ENCODE data around the gene BUD31.
A peak's percentile ranks its signal among the peaks of the same experiment; 100 is the strongest.

BUD31 gene

DNA sequence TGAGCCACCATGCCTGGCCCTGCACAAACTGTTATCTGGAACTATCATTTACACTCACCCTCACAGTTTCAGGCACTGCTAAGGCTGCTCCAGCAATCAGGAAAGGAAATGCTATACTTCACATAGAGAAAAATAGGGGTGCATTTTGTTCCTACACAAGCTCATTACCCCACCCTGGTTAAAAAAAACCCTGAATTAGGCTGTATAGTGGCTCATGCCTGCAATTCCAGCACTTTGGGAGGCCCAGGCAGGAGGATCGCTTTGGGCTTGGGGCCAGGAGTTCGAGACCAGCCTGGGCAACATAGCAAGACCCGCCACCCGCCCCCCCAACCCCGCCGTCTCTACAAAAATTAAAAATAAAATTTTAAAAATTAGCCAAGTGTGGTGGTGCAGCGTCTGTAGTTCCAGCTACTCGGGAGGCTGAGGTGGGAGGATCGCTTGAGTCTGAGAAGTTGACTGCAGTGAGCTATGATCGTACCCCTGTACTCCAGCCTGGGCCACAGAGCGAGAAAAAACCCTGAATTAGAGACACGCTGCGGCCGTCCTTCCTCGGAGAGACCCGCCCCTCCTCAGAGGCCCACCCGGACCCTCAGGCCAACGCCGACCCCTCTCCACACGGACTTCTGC, 29.3 kb downstream of the BUD31 start:
- DNase-seq = no peak

DNA sequence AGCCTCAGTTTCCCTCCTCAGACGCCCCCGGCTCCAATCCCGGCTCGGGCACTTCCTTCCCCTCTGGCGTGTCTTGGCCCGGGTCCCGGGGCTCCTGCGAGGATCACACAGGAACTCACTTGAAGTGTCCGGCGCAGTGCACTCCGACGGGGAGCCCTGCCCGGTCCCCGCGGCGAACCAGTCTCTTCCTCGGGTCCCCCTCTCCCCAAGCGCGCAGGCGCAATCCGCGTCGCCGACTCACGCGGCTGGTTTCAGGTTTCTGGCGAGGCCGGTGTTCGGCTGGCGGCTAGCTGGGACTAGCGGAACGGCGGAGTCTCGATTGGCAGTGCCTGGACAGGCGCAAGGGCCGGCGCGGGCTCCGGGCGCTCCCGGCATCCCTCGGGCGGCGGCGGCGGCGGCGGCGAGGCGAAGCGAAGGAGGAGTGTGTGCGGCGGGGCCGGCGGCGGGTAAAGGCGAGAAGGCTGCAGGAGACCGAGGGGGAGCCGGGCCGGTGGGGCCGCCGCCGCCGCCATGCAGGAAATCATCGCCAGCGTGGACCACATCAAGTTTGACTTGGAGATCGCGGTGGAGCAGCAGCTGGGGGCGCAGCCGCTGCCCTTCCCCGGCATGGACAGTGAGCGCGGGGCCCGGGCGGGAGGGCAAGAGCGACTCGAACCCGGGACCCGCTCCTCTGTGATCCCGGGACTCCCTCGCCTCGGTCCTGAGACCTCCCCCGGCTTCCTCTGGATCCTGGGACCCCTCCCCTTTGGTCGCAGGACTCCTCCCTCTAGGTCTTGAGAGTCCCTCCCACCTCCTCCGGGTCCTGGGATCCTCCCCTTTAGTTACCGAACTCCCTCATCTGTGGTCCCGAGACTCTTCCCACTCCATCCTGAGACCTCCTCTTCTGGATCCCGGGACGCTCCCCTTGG, 30.1 kb downstream of the BUD31 start, which contains the start of the genes CPSF4 and PTCD1:
CPSF4 (plus strand) TSS at position 371 of the 908 bp plus-strand sequence; CDS start at position 511, 140 bp downstream.
PTCD1 (minus strand) TSS at position 226 of the 908 bp plus-strand sequence. CDS start 3,556 bp downstream, outside the sequence.
- peak; percentile 75 to 85 for DNase-seq

DNA sequence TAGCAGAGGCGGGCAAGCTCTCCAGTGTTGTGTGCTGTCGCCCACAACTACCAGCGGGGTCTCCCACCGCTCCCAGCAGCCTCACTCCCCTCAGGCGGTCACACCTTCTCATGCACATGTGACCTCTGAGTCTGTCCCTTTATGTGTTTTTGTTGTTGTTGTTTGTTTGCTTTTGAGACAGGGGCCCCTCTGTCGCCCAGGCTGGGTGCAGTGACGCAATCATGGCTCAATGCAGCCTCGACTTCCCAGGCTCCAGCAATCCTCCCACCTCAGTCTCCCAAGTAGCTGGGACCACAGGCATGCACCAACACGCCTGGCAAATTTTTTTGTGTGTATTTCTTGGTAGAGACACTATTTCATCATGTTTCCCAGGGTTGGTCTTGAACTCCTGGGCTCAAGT, 31.4 kb downstream of the BUD31 start:
- DNase-seq = no peak

DNA sequence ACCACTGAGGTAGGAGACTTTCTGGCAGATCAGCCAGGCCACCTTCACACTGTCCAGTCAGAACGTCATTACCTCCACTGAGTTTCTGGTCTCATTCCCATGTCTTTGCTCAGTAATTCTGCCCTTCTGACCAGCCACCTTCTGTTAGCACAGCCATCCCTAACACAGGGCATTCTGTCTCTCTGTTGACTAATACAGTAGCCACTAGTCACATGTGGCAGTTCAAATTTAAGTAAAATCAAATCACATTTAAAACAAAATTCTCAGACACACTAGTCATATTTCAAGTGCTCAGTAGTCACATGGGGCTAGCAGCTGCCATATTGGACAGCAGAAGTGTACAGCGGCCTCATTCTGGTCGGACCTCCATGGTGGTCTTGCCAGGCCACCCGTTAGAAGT, 37.3 kb downstream of the BUD31 start:
- peak in 1 of 2 experiments; percentile 11 for DNase-seq

DNA sequence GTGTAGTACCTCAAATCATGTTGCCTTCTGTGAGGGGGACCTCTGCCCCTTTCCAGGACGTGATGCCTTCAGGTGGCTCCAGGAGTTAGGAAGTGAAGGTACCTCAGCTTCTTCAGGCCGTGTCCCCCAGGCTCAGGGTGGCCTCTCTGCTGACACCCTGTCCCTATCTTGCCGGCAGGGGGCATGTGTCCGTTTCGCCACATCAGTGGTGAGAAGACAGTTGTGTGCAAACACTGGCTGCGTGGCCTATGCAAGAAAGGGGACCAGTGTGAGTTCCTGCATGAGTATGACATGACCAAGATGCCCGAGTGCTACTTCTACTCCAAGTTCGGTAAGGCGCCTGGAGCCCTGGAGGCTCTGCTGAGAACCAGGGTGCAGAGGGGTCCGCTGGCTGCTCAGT, 39.2 kb downstream of the BUD31 start:
- DNase-seq = no peak

DNA sequence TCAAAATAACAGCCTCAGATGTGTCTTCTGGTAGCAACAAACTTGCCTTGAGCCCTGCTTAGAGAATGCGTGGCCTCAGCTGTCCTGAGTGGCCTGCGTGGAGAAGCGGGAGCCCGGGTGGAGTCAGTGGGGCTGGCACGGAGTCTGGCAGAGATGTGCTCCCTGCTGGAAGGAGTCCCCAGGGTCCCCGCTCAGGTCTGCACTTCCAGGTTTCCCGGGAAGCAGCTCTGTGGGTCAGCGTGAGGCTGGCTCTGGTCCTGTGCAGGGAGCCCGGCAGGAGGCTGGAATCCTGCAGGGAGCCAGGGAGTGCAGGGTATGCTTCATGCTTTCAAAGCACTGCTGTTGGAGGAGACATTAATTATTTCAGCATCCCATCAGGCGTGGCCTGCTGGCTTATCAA, 40.1 kb downstream of the BUD31 start:
- DNase-seq = no peak

DNA sequence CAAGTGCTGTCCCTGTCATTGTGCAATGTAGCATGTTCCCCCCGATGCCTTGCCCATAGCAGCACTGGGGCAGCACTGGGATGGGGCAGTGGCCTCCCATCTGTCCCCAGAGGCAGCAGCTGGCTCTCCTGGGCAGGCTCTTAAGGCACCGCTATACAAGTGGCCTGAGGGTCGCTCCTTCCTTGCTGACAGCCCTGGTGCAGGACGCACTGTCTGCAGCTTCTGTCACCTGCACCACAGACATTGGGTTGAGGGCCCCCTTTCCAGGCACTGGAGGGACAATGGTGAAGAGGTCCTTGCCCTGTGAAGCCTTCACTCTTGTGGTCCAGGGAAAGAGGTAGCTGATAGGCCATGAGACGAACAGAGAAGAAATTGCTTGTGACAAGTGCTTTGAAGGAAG, 40.6 kb downstream of the BUD31 start:
- no peak for DNase-seq

DNA sequence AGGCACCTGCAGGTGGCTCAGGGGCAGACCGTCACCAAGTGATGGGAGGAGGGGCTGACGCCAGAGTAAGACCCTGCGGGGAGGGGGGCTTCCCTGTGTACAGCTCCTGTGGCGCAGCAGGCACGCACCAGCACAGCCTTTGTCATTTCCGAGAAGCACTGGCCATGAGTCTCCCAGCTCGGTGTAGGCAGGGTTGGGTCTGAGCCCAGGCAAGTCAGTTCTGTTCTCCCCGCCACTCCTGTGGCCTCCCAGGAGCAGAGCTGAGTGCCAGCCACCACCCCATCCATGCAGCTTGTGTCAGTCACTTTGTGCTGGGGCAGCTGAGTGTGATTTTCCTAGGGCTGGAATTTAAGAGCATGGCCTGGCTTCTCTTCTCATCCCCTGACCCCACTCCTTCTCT, 43.2 kb downstream of the BUD31 start:
- DNase-seq = no peak

DNA sequence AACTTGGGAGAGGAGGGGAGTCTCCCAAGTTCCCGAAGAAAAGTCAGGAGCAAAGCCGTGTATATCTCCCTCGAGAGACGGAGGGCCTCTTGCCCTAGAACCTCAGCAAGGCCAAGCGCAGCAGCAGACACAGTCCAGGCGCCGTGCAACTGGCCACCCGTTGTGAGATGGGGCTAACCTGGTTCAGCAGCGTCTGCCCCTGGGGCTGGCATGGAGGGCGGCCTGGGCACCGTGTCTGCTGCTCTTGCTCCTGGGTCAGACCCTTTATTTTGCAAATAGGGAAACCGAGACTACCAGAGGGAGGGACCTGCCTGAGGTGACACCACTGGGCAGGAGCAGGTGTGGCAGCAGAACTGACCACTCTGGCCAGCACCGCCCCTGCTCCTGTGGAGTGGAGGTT, 43.8 kb downstream of the BUD31 start:
- no peak for DNase-seq

DNA sequence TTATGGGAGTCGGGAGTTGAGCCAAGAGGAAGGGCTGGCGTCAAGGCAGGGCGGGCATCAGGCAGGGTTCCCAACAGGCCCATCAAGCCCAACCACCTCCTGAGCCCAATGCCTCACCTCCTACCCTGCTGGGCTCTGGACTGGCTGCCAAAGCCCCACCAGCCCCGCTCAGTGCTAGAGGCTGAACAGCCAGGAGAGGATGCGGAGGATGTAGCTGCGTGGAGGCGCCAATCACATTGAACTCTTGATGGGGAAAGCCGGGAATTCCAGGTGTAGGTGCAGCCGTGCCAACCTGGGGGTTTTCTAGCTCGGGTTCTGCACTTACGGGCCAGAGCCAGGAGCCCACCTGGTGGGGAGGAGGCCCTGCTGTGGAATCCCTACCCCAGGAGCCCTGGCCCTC, 44.3 kb downstream of the BUD31 start:
- DNase-seq = no peak

DNA sequence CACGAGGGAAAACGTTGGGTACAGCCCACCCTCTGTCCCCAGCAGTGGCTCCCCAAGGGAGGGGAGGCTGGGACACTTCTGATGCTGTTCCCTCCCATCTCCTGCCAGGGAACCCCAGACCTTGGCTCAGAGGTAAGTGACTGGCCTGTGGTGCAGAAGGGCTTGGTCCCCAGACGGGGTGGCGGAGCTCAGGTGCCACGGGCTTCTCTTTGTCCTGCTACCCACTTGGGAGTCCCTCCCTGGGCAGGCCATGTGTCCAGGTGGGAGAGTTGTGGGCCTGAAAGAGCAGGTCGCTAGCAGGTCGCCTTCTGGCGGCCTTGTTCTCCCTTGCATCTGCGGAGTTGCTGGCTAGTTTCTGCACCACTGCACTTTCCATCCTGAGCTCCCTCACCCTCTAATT, 47.1 kb downstream of the BUD31 start:
- no peak for DNase-seq

DNA sequence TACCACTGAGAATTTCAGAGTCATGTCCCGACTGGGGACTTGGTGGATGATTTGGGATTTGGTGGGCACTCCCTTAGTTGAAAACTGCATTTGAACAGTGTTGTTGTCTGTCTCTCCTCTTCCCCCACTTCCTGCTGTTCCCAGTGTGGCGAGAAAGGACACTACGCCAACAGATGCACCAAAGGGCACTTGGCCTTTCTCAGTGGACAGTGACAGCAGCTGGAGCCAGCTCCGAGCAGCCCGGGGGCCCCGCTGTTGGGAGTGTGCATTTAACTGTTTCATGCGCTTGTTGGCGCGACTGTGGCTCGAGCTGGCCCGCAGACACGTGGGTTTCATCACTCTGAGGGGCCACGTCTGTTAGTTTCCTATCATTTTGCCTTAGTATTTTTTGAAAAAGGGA, 47.5 kb downstream of the BUD31 start:
- DNase-seq = no peak

DNA sequence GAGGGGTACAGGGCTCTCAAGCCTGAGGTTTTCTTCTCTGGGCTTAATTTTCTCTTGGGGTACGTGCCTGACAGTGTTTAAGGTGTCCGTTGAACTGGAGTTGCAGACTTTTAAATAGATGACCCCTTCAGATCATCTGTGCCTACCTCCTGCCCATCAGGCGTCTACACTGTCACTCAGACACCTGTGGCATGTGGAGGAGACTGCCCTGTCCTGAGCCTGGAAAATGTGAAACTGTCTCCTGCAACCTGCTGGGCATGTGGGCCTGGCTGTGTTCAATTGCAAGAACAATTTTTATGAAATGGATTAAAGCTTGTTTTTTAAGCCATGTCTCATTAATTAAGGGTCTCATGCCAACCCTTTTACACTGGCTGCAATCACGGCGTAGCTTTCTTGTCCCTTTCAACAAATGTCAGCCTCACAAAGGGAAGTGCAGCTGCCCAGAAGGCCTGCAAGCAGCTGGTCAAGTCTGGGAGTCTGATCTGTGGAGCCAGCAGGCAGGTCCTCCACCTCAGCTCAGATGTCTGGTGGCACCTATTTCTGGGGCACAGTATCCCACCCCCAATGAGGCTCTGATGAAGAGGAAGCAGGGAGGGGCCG, 48.4 kb downstream of the BUD31 start:
- no peak for DNase-seq

DNA sequence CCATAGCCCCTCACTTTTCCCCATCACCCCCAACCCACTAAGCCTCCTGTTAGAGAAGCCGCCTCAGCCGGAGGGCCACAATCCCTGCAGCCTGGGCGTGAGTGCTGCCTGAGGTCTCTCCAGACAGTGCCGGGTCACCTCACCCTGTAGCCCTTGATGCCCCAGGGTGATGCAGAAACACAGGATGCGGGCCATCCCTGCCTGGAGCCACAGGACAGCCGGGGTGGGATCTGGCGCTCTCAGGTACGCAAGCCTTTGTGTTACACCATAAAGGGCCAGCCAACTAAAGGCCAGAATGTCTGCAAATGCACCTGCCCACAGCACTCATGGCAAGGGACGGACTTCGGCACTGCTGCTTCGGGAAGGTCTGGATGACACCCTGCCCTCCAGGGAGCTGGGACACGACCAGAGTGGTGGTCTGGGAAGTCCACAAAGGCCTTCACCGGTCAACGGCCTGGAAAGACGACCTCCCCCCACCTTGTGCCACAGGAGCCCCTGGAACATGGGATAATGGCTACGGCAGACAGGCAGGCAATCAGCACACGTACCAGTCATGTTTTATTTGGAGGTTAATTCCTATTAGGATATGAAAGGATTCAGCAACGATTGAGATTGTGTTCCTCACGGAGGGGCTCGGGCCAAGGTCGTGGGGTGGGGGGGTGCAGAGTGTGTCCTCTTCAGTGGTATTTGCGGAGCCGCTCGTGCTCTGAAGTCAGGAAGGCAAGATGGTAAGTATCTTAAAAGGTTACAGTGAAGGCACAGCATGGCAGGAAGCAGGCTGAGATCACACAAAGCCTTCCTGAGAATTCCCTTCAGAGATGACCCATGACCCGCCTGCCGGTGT, 49.1 kb downstream of the BUD31 start:
- no peak for DNase-seq

DNA sequence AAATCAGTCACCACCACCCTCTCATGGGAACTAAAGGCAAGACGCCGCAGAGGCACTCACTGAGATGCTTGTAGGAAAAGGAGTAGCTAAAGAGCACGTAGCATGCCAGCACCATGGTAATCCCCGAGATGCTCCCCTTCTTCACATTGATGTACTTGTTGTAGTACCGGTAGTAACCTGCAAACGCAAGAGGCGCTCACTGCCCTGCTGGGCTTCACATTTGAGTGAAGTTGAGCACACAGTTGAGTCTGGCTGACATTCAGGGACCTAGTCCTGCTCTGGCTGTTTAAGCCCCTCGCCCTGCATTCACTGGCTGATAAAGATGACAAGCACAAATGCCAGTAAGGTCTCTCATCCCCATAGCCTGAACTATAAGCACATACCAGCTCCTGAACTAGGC, 50.3 kb downstream of the BUD31 start:
- DNase-seq = peak in 1 of 2 experiments; percentile 13

DNA sequence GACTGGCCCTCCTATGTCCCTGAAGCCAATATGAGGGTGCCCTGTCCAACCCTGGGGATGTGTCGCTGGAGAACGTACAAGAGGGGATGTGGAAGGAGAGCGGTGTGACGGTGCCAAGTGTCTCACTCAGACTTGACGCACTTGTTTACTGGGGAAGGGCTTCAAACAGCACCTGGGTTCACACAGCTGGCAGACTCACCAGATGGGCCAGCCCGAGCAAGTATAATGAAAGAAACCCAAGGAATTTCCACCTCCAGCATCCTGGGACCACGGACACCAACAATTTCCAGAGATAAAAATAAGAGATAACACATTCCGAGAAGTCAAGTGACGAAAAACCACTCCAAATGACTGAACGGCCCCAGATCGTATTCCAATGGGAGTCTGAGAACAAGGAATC, 51.9 kb downstream of the BUD31 start:
- no peak for DNase-seq

DNA sequence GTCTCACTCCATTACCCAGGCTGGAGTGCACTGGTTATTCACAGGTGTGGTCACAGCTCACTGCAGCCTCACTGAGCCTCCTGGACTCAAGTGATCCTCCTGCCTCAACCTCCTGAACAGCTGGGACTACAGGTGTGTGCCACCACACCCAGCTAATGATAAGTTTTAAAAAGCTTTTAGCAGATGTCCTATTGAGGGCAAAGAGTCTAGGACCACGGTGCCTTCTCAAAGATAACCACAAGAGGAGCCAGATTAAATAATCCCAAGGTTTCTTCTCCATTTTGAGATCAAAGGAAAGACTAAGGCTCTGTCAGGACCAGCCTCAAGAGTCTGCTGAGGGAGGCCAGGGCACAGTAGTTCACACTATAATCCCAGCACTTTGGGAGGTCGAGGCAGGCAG, 52.5 kb downstream of the BUD31 start:
- DNase-seq = peak in 1 of 2 experiments; percentile 14

DNA sequence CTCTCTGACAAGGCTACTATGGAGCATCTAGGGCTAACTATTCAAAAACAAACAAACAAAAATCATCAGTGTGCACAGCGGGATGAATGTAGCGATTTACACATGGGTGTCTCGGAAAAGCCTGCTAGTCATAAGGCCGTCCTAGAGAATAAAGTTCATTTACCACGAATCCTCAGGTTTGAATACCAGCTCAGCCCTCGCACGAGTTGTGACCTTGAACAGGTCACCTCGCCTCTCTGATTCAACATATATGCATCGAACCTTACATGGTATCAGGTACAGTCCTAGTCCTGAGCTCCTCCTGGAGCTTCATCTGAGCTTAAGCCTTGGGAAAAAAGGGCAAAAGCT, 56.6 kb downstream of the BUD31 start:
- DNase-seq = no peak

DNA sequence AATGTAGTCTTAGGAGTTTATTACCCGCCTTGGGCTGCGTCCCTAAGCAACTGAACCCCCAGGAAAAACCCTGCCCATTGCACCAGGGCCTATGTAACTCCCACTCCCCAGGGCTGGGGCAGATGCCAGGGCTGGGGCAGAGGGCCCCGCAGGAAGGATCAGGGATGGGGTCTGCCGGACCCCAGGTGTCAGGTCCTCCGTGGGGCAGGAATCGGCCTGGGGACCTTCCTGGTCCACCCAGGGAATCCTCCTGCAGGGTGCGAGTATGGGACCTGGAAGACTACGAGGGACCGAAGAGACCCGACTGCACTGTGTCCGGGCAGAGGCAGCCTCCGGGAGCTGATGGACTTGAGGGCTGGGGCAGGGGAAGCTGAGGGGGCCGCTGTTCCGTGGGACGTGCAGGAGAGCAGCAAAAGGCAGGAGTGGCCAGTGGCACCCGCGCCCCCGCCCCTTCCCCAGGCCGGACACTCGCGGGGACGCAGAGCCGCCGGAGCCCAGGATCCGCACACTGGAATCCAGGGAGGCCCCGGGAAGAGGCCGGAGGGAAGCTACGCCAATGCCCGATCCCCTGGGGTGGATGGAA, 59.7 kb downstream of the BUD31 start:
- no peak for DNase-seq

Data from SW 1271 (cell line).